Activated T-helper 1 cell treated with anti-CD3 and anti-CD28 coated beads, Interleukin-2, amount 50 U/mL, for 16 hours (primary cell): ENCODE results near the gene ATP1A1.

Experiments used
- DNase-seq, 2 donors: peaks; one replicate each; pipeline ENCODE4 v3.0.0-alpha.2; 2020; ENCODE audit warnings: low read depth in 1 of 2, low spot score in 1 of 2

ATP1A1 gene

DNA sequence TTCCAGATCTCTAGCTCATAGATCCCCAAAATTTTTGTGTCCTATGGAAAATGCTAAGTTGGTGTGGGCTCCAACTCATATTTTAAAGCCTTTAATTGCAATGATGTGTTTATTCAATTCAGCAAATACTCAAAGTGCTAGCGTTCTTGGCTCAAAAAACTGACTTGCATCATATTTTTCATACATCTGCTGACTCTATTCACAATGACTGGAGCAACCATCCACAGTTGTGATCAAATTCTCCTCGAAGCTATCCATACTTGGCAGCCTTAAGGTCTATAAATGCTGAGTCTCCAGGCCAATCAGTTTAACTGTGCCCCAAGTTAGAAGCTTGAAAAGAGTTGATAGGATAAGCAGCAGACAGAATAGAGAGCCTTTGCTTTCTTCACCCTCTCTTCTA lies 2.9 kb upstream of the ATP1A1 start:
- DNase-seq, result no peak

DNA sequence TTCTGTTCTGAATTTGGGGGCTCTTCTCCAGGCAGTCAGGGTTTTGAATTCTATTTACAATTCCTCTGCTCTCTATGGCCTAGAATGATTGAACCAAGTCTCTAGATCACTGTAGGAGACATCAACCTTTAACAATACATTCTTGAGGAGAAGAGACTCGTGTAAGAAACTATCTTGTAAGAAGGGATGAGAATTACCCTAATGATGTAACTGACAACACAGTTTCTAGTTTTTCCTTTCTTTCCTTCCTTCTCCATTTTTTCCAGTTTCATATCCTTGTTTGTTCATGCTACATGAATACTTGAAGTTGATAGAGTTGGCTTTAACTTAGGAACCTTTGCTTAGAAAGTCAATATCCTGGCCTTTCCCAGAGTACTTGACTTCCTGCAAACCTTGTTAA lies 1.3 kb upstream of the ATP1A1 start:
- DNase-seq, result no peak

DNA sequence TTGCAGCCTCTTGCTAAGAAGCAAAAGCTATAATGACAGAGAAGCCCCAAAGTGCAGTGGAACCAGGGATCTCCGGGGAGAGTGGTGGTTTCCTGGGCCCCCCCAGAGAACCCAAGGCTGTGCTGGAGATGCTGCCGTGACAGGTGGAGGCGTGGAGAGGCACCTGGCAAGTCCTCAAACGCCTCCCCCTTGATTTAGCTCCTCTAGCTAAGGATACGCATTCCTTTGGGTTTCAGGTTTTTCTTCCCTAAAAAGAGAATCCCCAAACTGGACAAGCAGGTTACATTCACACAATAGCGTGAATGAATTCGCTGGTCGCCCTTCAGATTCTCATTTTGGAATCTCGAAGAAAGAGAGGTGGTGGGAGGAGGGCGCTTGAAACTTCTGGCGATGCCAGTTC lies 853 bp upstream of the ATP1A1 start:
- no peak for DNase-seq

DNA sequence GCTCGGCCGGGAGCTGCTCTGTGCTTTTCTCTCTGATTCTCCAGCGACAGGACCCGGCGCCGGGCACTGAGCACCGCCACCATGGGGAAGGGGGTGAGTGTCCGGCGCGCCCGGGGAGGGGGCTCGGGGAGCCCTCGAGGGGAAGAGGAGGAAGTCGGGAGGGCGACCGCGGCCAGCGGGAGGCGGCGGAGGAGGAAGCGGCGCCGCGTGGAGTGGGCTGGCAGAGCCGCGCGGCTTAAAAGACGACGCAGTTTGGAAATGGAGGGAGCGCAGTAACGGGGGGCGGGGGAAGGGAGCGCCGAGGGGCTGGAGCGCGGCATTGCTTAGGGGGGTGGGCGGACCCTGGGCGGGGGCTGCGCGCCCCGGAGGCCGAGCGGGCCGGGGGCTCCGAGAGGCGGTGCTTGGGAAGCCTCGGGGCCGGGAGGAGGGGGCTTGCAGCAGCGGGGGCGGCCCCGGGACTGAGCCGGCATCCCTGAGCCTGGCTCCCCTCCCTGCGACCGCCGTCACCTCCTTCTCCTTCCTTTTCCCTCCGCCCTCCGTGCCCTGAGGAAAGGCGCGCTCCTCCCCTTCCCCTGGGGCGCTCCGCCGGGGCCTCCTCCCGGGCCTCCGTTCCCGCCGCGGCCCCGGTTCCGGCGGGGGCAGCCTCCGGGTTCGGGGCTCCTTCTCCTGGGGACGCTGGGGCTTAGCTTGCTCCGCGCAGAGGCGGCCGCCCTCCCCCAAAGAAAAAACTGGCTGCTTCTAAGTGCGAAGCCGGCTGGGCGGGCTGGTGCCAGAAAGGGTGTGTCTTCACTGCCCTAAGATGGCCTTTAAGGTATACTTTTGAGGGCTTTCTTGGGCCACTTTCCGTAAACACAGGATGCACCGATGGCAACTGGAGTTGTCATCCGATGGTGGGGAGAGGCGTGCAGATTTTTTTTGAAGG lies 648 bp downstream of the ATP1A1 start:
- DNase-seq, result peak; percentile 31 to 38

DNA sequence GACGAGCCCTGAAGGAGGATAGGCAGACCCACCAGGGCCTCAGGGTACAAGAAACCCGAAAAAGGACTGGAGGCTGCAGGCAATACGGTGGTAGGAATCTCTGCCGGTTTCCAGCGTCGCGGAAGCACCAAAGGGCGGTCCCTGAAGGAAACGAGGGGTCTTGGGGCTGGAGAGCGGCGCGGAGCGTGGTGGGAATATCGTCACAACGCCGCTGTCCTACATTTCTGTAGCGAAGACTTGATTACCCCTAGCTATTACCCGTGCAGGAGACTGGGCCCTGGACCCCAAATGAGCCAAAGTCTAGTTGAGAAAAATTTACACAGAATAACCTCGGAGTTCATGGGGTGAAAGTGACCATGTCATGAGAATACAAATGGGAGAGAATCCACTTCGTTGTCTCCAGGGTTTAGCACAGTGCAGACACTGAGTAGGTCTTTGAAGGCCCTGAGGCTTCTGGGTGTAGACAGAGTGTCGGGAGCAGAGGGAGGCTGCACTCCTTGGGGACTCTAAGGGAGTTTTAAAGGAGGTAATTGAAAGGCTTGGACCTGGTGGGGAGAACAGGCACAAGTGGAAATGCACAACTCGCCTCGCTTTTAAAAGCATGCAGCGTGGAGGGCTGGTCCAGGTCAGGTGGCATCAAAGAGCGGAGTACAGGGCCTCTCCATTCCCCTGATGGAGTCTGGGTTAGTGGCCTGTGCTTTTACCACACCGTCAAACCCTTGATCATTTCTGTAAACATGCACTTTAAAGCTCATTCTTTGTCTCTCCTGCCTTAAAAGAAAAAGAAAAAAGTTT lies 1.5 kb downstream of the ATP1A1 start:
- no peak for DNase-seq

DNA sequence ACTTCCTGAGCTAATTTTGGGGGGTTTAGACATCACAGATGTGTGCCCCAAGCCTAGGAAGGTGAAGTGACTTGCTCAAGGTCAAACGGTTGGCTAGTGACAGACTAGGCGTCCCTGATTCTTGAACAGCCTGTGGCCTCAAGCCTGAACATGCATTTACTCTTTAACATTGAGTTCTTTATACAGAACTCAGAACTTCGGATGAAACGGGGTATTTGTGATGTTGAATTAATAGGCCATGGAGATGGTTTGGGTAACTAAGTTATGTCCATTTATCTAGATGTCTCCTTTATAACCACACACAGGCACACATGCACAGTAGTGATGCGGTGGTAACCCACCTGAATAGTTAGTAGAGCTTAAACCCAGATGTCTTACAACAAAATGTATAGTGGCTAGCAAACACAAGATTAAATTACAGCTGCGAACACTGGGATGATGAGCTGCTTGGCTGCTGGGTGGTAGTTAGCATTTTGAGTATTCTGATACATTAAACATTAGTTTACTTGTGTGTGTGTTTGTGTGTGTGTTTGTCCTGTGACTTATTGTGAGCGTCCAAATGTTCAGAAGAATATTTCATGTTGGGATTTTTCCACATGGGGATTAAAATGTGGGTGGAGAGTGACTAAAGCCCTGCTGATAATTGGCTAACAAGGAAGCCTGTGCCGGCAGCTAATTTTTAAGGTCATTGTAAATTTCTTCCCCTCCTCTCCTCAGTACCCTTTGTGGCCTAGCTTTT lies 2.3 kb downstream of the ATP1A1 start:
- DNase-seq, result no peak

DNA sequence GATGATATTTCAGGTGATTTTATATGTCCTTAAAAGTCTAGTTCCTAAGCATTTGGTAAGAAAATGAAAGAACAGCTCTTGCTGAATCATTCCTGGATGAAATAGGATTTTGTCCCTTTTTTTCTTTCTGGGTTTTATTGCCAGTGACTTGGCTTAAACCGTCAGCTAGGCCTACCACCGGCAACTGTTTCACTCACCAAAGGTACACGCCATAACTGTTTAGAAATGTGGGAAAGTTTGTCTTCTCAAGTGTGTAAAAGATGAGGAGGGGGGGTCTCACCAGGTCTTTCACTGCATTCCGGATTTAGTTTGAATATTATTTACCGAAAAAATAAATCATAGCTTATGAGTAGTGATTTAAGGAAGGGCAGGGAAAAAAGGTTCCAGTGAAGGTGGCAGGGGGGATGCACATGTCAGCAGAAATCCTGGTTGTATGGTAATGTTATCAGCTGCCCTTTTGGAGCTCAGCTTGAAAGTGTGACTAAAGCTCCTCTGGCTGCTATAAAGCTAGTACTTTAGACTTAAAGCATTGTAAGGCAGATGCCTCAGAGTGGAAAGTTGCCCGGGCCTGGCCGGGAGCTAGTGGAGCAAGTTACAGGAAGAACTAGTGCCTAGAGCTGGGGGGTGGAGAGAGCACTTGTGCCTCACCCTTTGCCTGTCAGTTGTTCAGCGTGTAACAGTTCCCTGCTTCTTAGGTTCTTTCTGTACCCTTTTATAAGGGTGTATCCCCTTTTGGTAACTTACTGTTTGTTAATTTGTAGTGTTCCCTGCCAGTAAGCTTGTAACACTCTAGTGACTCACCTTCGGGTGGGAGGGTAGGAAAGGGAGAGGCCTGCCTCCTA lies 3.1 kb downstream of the ATP1A1 start:
- no peak for DNase-seq

DNA sequence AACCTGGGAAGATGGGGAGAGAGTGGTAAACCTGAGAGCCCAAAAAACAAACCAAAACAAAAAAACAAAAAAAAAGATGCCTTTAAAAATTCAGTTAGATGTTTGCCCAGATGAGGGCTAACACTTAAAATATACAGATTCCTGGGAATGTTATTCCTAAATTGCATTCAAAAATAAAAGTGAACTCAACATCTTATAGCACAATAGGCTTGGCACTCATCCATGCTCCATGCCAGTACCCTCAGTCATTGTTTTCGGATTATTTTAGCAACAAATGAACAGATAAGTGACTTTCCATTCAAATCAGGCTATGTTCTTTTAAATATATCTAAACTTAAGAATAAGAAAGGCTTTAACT lies 3.7 kb downstream of the ATP1A1 start:
- DNase-seq, result no peak

DNA sequence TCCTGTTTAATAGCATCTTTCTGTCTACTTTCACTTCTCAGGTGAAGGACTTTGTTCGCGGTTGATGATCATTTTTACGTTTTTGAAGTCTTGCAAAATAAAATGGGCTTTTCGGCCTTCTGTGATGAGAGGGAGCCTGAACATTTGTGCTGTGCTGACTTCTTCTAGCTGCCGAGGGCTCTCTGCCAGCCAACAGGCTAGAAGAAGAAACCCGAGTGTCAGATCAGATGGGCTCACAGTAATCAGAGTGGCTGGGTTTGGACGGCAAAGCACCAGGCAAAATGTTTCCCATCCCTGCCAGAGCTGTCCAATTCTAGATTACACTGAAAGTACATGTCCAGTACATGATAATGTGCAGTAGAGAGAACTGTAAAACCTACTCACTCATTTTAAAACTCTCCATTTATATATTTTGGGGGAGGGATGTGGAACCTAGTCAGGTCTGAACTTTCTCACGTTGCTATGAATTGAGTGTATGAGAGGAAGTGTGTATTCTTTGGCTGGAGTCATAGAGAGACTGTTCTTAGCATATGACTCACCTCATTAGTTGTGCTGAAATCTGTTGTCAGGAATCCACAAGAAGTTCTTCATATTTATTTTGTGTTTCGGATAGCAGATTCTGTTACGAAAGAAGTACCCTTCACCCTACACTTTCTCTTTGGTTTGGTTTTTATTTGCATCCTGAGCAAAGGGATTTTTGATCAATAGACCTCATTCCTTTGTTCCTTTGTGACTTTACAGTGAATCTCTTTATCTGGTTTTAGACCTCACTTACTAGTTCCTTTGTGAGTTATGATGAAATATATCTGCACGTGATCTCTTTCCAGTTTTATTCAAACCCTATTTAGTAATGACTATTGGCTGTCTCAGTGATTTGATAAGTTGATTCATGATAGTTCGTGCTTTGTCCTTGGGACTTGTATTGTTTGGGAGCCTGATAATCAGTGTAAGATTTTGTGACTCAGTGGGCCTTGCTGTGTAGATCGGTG lies 4.8 kb downstream of the ATP1A1 start:
- DNase-seq, result peak in 1 of 2 donors; percentile 10

DNA sequence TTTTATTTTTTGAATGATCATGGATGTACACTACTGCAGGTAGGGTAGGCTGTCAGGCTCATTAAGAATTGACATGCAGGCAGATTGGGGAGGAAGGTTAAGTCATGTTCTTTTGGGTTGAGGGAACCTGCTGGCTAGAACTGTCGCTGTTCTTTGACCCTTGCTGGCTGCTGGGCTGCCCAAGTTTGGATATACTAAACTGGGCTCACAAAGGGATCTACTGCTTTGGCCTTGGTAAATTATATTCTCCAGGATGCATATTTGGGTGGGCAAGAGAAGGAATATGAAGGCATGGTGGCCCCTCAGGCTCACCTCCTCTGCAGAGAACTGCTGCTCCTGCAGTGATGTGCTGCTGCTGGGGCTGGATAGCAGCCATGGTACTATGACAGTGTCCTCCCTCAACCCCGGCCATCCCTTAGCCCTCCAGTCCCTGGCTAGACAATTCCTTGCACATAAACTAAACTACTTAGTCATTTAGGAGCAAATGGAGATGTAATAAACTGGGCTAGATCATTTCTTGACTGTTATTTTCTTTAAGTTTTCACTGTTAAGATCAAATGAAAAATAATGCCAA lies 6.1 kb downstream of the ATP1A1 start:
- no peak for DNase-seq

DNA sequence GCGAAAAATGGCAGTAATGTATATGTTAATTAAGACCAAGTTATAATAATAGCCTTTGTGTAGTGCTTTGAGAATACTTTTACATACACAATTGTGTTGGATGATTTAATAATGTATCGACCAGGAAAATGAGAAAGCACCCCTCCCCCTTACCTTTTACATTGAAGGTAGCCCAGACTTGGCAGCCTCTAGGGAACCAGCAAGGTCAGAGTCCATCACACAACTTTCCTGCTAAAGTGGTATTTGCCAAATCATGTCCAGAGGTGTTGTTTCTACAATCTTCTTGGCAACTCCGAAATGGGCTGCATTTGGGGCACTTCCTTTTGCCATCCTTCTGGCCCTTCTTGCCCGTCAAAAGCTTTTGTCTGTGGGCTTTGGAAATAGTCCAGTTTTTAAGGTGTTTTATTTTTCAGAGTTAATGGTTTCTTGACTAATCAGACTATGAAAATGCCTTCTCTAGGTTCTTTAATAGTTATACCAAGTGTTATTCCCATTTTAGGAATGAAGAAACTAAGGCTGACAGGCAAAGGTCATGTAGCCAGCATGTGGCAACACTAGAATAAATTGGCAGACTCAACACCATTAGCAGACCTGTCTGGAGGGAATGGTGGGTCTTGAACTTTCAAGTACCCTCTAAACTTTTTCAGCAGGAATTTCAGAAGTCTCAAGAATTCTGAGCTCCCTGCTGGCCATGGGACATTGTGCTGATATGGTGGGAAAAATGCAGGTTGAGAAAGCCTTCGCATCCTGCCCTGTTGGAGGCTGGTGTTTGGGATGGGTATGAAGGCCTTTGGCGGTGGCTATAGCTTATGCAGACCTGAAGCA lies 6.8 kb downstream of the ATP1A1 start:
- no peak for DNase-seq

DNA sequence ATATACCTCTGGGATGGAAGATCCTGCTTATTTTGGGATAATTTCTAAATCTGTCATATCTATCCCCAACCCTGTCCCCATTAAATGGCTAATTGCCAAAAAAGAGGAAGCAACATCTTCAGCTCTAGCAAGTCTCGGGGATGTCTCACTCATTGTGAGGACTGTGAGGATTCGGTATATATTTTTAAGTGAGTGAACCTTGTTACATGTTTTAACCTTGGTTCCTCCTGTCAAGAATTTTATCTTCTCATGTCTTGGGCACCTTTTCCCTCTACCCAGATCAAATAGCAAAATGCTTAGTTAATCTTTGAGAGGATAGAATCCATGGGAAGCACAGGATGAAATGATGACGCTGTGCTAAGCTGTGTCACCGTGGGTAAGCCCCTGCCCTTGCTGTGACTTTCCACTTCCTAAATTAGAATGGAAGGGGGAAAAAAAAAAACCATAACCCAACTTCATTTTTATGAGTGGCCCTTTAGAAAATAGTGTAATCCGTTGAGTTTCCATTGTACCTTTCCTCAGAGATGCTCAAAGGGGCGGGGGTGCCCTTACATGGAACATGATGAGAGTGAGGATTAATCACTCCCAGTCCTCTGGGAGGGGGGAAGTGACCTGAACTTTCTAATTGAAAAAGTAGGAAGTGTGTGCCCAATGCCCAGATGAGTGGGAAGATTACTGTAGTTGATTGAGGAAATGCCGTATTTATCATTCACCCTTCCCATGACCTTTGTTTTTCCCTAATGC lies 7.6 kb downstream of the ATP1A1 start:
- DNase-seq, result no peak

DNA sequence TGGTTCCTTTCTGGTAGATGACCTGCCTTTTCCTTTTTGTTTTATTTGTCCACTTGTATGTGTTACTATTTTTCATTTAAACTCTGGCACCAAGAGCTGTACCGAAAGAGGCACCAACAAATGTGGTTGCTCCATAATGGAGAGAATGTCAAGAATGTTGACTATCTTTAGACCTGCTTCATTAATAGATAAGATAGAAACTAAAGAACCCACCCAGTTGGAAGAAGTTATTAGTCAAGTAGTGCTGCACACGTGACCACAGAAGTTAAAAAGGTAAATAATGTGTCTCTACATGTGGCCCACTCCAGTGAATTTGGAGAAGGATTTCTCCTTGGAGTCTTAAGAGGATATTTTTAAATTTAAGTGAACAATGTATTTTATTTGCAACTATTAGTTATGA lies 9.3 kb downstream of the ATP1A1 start:
- no peak for DNase-seq

DNA sequence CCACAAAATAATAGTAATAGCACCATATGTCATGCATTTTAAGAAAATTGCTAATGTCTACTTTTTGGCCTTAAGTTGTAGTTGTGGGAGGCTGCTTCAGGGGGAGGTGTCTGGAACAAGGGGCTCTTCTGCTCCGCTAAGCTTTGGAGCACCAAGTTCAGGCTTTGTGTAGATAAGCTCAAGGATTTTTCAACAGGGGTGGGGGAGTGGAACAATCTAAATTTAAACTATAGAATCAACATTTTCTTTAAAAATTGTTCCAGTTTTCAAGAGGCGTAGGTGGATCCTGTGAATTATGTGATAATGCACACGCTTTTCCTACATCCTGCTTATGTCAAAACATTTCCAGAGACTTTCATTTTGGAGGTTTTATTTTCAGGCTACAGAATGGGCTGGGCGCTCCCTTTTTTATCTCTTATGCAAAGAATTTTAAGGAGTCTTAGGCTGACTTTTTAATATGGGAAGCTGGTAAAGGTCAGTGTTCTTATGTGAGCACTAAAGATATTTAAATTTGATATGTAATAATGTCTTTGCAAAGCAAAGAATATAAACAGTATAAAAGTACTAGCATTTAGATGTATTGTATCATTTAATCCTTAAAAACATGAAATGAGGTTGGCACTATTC lies 9.9 kb downstream of the ATP1A1 start:
- DNase-seq, result no peak

DNA sequence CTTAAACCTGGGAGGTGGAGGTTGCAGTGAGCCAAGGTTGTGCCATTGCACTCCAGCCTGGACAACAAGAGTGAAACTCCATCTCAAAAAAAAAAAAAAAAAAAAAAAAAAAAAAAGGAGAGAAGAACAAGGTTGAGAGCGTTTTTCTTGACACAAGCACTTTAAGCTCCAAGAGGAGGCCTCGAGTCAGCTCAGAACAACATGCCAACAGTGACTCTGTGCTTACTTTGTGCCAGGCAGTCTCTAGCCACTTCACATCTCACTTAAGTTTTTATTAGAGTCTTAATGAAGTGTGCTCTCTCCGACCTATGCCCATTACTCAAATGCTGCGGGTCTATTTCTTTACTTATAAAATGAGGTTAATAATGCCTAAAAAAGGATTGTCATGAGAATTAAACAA lies 13.0 kb downstream of the ATP1A1 start:
- DNase-seq, result no peak

DNA sequence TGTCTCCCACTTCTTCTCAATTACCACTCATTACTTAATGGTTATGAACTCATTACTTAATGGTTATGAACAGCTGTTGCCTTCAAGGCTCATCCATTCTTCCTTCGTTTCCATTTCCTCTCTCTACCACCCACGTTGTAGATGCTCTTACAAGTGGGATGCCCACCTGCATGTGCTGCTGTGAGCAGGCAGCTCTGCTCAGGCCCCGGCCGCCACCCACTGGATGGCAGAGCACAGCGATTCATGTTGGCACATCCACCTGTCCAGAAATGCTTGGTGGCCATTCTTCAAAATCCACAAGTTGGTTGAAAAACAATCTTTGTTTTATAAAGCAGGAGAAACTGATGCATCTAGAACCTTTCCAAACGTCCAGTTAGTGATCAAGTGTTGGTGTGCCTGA lies 14.5 kb downstream of the ATP1A1 start:
- DNase-seq, result no peak

DNA sequence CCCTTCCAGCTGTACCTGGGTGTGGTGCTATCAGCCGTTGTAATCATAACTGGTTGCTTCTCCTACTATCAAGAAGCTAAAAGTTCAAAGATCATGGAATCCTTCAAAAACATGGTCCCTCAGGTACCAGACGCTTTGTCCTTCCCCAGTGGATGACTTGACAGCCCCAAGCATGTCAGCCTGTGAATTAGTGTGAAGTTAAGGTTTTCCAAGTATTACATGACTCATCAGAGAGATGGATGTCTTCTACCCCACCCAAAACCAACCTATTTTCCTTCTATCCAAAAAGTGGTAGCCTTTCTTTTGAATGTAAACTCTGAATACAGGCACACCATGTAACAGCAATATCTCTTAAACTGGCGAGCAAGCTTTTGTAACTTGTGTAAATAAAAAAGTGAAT lies 15.1 kb downstream of the ATP1A1 start:
- DNase-seq, result no peak
